Adrenal gland (tissue), 12 donors: Measurements from ENCODE around the gene DDC. TPM values are rescaled to one million over a fixed set of nuclear protein-coding genes. Genes with fewer than 3 reads are reported as not detected.
"Not testable (repeated sequence)": the region's sequence is repeated elsewhere in the genome, so short reads cannot be mapped to it uniquely, and the experiment has no call there.

Experiments
- DNase-seq, 7 donors: peaks; one replicate each; pipeline ENCODE4 v3.0.0-alpha.2; 2019 to 2020
- H3K27ac ChIP-seq, 5 donors: fragments of 200-600 bp; sonication (generic) in 4 of 5; 1 replicate in 3 of 5; 2 replicates in 2 of 5; pipeline versions ENCODE4 v1.5.1 to v1.8.0; 2016 to 2020; ENCODE audit warnings: mild to moderate bottlenecking in 1 of 5
- H3K27me3 ChIP-seq: fragments of 200-600 bp; 2 replicates; pipeline ENCODE4 v1.8.0; 2021
- H3K36me3 ChIP-seq, 2 donors: fragments of 200-600 bp; replicated peaks in 1 of 2; 1 replicate in 1 of 2; 2 replicates in 1 of 2; pipeline versions ENCODE4 v1.5.1 to v1.8.0; 2018 to 2022
- H3K4me1 ChIP-seq, 2 donors: fragments of 200-600 bp; replicated peaks in 1 of 2; 1 replicate in 1 of 2; 2 replicates in 1 of 2; pipeline versions ENCODE4 v1.5.1 to v1.8.0; 2018 to 2021
- H3K4me3 ChIP-seq, 4 donors: fragments of 200-600 bp; sonication (generic) in 3 of 4; one replicate each; pipeline ENCODE4 v1.5.1; 2016 to 2018
- H3K9me3 ChIP-seq, 3 donors: fragments of 200-600 bp; sonication (generic) in 1 of 3; replicated peaks in 1 of 3; 1 replicate in 2 of 3; 2 replicates in 1 of 3; pipeline versions ENCODE4 v1.5.1 to v1.8.0; 2016 to 2021
- CTCF ChIP-seq, 6 experiments: fragments of 450-650 bp in 4 of 6; fragments of 200-600 bp in 2 of 6; sonication (generic) in 1 of 6; IDR thresholded peaks; 1 replicate in 5 of 6; 2 replicates in 1 of 6; pipeline versions ENCODE4 v1.5.1 to v1.8.0; 2016 to 2021; ENCODE audit warnings: antibody characterized with exemption in 6 of 6, mild to moderate bottlenecking in 2 of 6, moderate library complexity in 1 of 6
- POLR2A ChIP-seq, 2 donors: fragments of 450-650 bp; IDR thresholded peaks; one replicate each; pipeline ENCODE4 v1.6.1; 2017; ENCODE audit warnings: antibody characterized with exemption in 2 of 2, mild to moderate bottlenecking in 2 of 2, moderate library complexity in 1 of 2
- WGBS, 4 donors: extraction: QIAGEN DNeasy Blood & Tissue Kit in 2 of 4; methylation state at CpG; one replicate each; pipeline versions ENCODE4 v1.1.5 to v1.1.7; 2013 to 2017; 5-methylcytosine and 5-hydroxymethylcytosine counted together
- intact Hi-C, 2 donors: fragments of 100-400 bp; cut with DNase I; formaldehyde crosslinking; loops; one replicate each; pipeline versions ENCODE4 v1.14.1 to v1.15.0; 2022 to 2023
- polyA plus RNA-seq, 3 donors: library from polyadenylated mRNA; stranded (reverse); fragments of 200-250 nt in 2 of 3; fragments of 350-450 nt in 1 of 3; fragmentation: Illumina TruSeq in 1 of 3; extraction: RNeasy Lipid Tissue Mini Kit (QIAGEN cat#74804) in 1 of 3; gene quantifications; one replicate each; pipeline ENCODE4 v1.2.3, GENCODE V29; 2013 to 2014
- total RNA-seq, 9 donors: library from RNA; depleted of rRNA in 4 of 9; stranded (reverse); fragments of >200 nt in 4 of 9; fragments of 120-200 nt in 1 of 9; fragmentation: NEBNext Ultra II Directional in 1 of 9; extraction: Animal tissue kit (Norgen Biotek cat#: 25700) in 1 of 9; gene quantifications; one replicate each; pipeline versions ENCODE4 v1.1.0 to v1.2.4, GENCODE V29; 2013 to 2023
- donor health status: healthy with polysubstance abuse.
- donor health status: Bipolar disorder and iron deficiency.
- donor health status: DM: yes; HTN: yes; CAD: no.
- donor health status: DM: no; HTN: no; CAD: no.
- donor health status: DM: no; HTN: no; CAD: no.
- donor health status: DM: yes; HTN: yes; CAD: no.

The DDC gene
- total and polyA plus RNA-seq, 12 donors, result 0.58 to 52.7 (median 15.4) TPM

GRCh38 chr7:50537417-50537816 lies 27.8 kb downstream of the DDC start:
- Histone ChIP-seq H3K4me1 (peaks cover 5 to 11% of the 10 kb centered on the region in 2 donors), H3K9me3 (no peaks in the 10 kb centered on the region), H3K27me3 (no peaks in the 10 kb centered on the region), H3K27ac (no peak overlapping the region), H3K4me3 (no peak overlapping the region), H3K36me3 (no peaks in the 10 kb centered on the region)
- intact Hi-C loops, result no loop called here
- no peak for DNase-seq
- 86 to 93% (median 90%) methylated on average over 8 of the region's 8 CpGs for WGBS, 4 donors
- TF ChIP-seq POLR2A (IDR thresholded peaks at IDR 0.05) (no peak), CTCF (IDR thresholded peaks at IDR 0.05) (no peak)

GRCh38 chr7:50535291-50535711 lies 29.9 kb downstream of the DDC start:
- H3K27ac ChIP-seq, result peak overlapping the region; percentile 38 to 90 (median 75)
- intact Hi-C loops, H3K36me3 ChIP-seq, H3K9me3 ChIP-seq, H3K4me3 ChIP-seq, H3K27me3 ChIP-seq: not testable (repeated sequence)
- 48 to 61% (median 49%) methylated on average over 7 of the region's 7 CpGs for WGBS, 4 donors
- DNase-seq, result peak; percentile 31 to 88 (median 83)
- peaks cover 5 to 11% of the 10 kb centered on the region in 2 donors for H3K4me1 ChIP-seq

GRCh38 chr7:50534690-50535290 lies 30.4 kb downstream of the DDC start:
- no peaks in the 10 kb centered on the region for H3K9me3 ChIP-seq
- no peaks in the 10 kb centered on the region for H3K36me3 ChIP-seq
- no peaks in the 10 kb centered on the region for H3K27me3 ChIP-seq
- H3K27ac ChIP-seq, result peak overlapping the region; percentile 38 to 90 (median 75)
- peak in 1 of 2 donors; percentile 36 for TF ChIP-seq POLR2A (IDR thresholded peaks at IDR 0.05)
- TF ChIP-seq CTCF (IDR thresholded peaks at IDR 0.05), result peak in 3 of 6 experiments; percentile 15 to 34 (median 31)
- 37 to 46% (median 41%) methylated on average over 10 to 12 of the region's 12 CpGs for WGBS, 4 donors
- peaks cover 5 to 11% of the 10 kb centered on the region in 2 donors for H3K4me1 ChIP-seq
- peak; percentile 71 to 86 (median 85) for DNase-seq
- no peak overlapping the region for H3K4me3 ChIP-seq
- intact Hi-C loops, result no loop called here

- H3K27me3 ChIP-seq, result no peaks in the 10 kb centered on the region
- H3K36me3 ChIP-seq, result no peaks in the 10 kb centered on the region
- H3K9me3 ChIP-seq, result no peaks in the 10 kb centered on the region
- TF ChIP-seq CTCF (IDR thresholded peaks at IDR 0.05) (no peak), POLR2A (IDR thresholded peaks at IDR 0.05) (no peak)
- H3K4me1 ChIP-seq, result peaks cover 5 to 11% of the 10 kb centered on the region in 2 donors
- WGBS, 4 donors, result 71 to 74% (median 73%) methylated on average over 3 of the region's 3 CpGs
- H3K4me3 ChIP-seq, result no peak overlapping the region
- intact Hi-C loops, result no loop called here
- H3K27ac ChIP-seq, result peak overlapping the region in 2 of 5 donors; percentile 50 to 86
- DNase-seq, result peak in 1 of 7 donors; percentile 45
Measured at GRCh38 chr7:50533866-50534265, 31.3 kb downstream of the DDC start.

GRCh38 chr7:50531928-50532327 lies 33.3 kb downstream of the DDC start:
- 72 to 80% (median 76%) methylated on average over 7 of the region's 7 CpGs for WGBS, 4 donors
- Histone ChIP-seq H3K27ac (peak overlapping the region in 1 of 5 donors; percentile 76), H3K4me3 (no peak overlapping the region), H3K9me3 (no peaks in the 10 kb centered on the region), H3K36me3 (no peaks in the 10 kb centered on the region), H3K4me1 (peaks cover 5 to 11% of the 10 kb centered on the region in 2 donors), H3K27me3 (no peaks in the 10 kb centered on the region)
- TF ChIP-seq CTCF (IDR thresholded peaks at IDR 0.05), result no peak
- no peak for TF ChIP-seq POLR2A (IDR thresholded peaks at IDR 0.05)
- intact Hi-C loops, result no loop called here
- peak in 1 of 7 donors; percentile 78 for DNase-seq
